GM19239 (cell line): ENCODE measurements around the gene DNAH10.
"Not testable (repeated sequence)": the region's sequence is repeated elsewhere in the genome, so short reads cannot be mapped to it uniquely, and the experiment has no call there.

Experiments
- DNase-seq: peaks from one replicate; pipeline ENCODE4 v3.0.0; 2011; ENCODE audit warnings: low spot score; ENCODE audit not compliant: insufficient read length
- FAIRE-seq: peaks from 2 replicates; lab custom pipeline; 2011; peaks lifted over from hg19 to GRCh38; lab: Jason Lieb, UNC

The DNAH10 gene

GRCh38 chr12:123900871-123901376, 138.8 kb downstream of the DNAH10 start:
- no peak for FAIRE-seq
- no peak for DNase-seq

- FAIRE-seq (no peak), DNase-seq (no peak)
These were observed 140.7 kb downstream of the DNAH10 start for GRCh38 chr12:123902821-123903220.

GRCh38 chr12:123903301-123904065, 141.4 kb downstream of the DNAH10 start:
- no peak for DNase-seq
- no peak for FAIRE-seq

GRCh38 chr12:123905319-123905925, 143.3 kb downstream of the DNAH10 start:
- peak; percentile 49 for DNase-seq
- FAIRE-seq = peak; percentile 87

GRCh38 chr12:123906711-123907420, 144.8 kb downstream of the DNAH10 start:
- FAIRE-seq (no peak), DNase-seq (no peak)

GRCh38 chr12:123907726-123908476, 145.8 kb downstream of the DNAH10 start:
- FAIRE-seq = no peak
- no peak for DNase-seq

GRCh38 chr12:123908884-123909725, 147.0 kb downstream of the DNAH10 start:
- FAIRE-seq = no peak
- DNase-seq = no peak

- FAIRE-seq (no peak), DNase-seq (no peak)
These were observed 148.0 kb downstream of the DNAH10 start for GRCh38 chr12:123910057-123910456.

- FAIRE-seq (no peak), DNase-seq (no peak)
These were observed 148.7 kb downstream of the DNAH10 start for GRCh38 chr12:123910761-123911193.

GRCh38 chr12:123911672-123912409, 149.7 kb downstream of the DNAH10 start:
- DNase-seq, FAIRE-seq: not testable (repeated sequence)

GRCh38 chr12:123912415-123913380, 150.6 kb downstream of the DNAH10 start:
- DNase-seq (no peak), FAIRE-seq (no peak)

- FAIRE-seq (no peak), DNase-seq (no peak)
These were observed 152.7 kb downstream of the DNAH10 start for GRCh38 chr12:123914726-123915333.

GRCh38 chr12:123916729-123917128, 154.6 kb downstream of the DNAH10 start:
- DNase-seq = no peak
- no peak for FAIRE-seq

GRCh38 chr12:123917337-123917850, 155.3 kb downstream of the DNAH10 start:
- DNase-seq (no peak), FAIRE-seq (no peak)

- no peak for DNase-seq
- FAIRE-seq = no peak
These were observed 157.9 kb downstream of the DNAH10 start for GRCh38 chr12:123919980-123920360.

- DNase-seq (no peak), FAIRE-seq (no peak)
These were observed 160.9 kb downstream of the DNAH10 start for GRCh38 chr12:123923038-123923437.

- no peak for FAIRE-seq
- DNase-seq = no peak
These were observed 161.8 kb downstream of the DNAH10 start for GRCh38 chr12:123923927-123924326.
